GM21737 (cell line): ENCODE results near the gene ADGRL4.
A peak's percentile ranks its signal among the peaks of the same experiment; 100 is the strongest.
"Not testable (repeated sequence)": the region's sequence is repeated elsewhere in the genome, so short reads cannot be mapped to it uniquely, and the experiment has no call there.

Experiments
- ATAC-seq: cut with Tn5 transposase; IDR thresholded peaks from one replicate; pipeline ENCODE4 v1.9.1; 2021; ENCODE audit warnings: mild to moderate bottlenecking, moderate library complexity; ENCODE audit not compliant: unreplicated experiment

Gene ADGRL4

DNA sequence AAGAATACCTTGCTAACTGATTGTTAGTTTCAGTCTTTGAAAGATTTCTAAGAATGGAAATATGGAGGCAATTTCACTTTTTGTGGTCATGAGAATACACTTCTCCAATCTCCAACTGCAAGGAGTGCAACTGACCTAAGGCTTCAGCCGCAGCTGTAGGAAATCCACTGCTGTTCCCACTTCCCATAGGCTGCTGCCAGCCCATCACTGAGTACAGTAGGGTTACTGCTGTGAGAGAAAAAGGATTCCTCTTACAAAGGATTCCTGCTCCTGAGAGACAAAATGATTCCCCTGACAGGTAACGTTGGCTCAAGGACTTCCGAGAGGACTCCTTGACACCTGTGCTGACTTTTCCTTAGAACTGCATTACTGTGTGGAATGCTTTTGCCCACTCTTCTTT is 87.4 kb downstream of the ADGRL4 start:
- no peak for ATAC-seq

DNA sequence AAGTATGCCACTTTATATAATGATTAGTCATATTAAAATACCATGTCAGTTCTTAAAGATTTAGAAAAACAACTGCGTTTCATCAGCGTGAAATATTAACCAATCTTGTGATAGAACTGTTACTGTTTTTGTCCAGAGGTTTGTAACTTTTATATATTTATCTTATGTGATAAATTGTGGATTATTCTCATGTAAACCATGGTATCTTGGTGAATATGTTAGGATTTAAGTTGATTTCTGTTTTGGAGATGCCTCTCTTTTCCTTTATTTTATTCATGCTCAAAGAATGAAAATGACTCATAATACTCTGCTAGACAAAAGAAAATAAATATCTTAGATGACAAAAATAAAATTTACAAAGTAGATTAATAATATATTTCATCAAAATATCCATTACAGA is 88.4 kb downstream of the ADGRL4 start:
- ATAC-seq = no peak

DNA sequence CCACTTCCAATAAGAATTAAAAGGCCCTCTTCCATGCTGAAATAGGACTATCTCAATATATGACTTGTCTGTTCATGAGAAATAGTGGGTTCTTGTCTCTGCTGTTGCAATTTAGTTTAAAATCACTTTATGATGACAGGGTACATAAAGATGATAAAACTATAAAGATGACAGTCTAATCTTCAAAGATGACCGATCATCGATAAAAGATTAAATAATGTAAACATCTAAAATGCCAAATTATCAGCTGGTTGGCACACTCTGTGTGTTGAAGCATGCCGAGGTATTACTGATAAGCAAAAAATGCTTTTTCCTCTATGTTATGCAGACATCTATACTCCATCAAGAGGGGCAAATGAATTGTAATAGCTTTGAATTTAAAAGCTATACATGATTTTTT is 89.5 kb downstream of the ADGRL4 start:
- no peak for ATAC-seq

DNA sequence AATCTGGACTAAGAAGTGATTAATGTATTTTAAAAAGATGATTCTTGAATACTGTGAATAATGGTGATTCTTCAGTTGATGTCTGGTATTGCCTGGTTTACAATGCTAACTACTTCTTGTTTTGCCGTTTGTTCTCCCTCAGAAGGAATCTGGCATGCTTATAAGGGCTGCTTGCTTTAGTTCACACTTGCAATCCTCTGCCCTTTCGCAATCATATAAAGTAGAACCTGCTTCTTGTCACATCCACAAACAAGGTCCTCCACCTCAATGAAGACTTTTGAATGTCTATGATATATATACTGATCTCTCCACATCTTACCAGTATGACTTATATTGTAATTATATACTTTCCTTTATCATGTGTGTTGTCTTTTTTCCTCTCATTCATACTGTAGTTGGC is 92.6 kb downstream of the ADGRL4 start:
- no peak for ATAC-seq

DNA sequence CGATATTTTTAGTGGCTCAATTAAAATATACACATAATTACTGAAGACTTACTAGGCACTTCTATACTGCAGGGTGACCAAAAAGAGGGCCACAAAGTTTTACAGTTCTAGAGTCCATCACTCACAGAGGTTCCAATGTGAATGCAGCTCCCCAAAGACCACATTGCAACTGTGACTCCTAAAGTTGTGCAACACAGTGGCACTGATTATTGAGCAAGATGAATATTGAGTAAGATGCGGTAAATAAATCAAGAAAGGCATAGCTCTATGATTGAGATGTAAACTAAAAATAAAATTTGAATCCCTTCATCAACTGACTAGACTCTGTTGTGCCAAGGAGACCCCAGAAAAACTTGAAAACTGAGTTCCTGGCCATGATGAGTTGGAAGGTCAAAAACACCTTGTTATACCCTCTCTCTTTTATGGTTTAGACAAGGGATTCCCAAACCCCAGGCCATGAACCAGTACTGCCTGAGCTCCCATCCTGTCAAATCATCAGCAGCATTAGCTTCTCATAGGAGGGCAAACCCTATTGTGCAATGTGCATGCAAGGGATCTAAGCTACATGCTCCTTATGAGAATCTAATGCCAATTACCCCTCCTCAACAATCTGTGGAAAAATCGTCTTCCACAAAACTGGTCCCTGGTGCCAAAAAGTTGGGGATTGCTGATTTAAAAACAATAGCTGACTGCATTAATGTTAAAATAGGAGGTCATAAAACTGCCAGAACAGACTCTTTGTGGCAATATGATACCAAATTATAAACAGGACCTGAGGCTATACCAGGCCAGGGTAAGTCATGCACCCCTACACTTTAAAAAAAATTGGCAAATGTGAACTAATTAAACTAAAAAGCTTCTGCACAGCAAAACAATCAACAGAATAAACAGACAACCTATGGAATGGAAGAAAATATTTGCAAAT is 94.3 kb downstream of the ADGRL4 start:
- ATAC-seq = no peak

DNA sequence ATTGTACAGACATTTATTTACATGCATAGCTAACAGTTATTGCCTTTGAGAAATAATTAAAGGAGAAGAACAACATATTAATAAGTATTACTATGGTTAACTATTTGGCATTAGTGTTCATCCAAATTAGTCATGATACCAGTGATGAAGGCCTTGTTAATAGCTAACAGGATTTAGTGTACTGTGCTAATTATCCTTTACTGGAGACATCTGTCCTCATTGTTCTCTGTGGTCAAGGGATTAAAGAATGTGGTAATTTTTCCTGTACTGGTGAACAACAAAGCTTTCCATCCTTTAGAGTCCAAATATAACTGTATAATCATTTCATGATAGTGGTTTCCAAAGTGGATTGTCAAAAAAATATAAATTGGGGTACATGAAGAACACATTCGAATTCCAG is 103.9 kb downstream of the ADGRL4 start:
- no peak for ATAC-seq

DNA sequence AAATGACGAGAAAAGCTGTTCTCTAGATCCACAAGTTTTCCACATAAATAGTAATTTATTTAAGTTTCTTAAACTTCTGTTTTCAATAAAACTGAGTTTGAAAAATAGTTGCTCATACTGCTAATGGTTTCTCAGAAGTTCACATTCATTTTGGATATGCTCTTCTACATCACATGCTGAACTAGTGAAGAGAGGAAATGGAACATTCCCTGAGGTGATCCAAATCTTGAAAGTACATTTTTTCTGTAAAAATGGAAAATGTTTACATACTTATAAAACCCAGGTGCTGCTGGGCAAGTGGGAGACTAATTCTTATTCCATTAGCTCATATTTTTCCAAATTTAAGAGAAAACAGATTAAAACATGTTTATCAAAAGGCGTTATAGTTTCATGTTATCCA is 111.7 kb downstream of the ADGRL4 start:
- ATAC-seq = no peak

DNA sequence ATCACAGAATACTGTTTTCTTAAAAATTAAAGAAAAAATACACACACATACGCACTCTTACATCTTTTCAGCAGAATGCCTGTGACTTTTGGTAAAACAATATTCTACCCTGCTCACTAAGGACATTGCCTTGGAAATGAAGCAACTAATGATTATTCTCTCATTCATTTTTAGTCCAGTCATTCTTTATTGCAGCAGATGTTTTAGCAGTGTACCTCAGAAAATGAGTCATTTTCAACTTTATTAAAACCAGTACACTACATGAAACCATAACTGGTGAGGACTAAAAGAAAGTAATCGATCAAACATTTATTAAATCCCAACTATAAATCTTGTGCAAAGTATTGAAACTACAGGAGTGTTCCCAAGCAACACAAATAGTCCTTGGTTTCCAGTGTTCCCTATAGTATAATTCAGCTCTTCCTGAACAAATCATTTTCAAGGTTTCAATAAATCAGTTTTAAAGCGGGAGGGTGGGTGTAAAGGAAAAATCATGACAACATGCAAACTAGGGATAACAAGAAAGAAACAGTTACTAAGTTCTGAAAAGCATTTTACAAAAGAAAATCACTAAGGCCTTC is 114.2 kb downstream of the ADGRL4 start:
- no peak for ATAC-seq

DNA sequence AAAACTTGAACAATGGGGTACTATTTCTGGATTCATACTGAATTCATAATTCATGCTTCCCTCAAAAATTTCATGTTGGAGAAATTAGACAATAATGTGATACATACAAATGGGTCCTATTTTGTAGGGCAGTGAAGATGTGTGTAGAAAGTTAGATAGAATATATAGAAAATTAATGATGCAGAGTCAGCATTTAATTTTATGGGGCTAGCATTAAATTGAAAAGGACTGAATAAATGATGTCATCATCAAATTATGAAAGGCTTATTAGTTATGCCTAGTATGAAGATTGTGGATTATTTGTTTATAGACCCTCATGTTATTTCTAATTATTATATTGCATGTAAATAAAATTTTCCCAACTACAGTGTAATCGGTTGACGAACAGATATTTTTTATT is 119.1 kb downstream of the ADGRL4 start:
- no peak for ATAC-seq

DNA sequence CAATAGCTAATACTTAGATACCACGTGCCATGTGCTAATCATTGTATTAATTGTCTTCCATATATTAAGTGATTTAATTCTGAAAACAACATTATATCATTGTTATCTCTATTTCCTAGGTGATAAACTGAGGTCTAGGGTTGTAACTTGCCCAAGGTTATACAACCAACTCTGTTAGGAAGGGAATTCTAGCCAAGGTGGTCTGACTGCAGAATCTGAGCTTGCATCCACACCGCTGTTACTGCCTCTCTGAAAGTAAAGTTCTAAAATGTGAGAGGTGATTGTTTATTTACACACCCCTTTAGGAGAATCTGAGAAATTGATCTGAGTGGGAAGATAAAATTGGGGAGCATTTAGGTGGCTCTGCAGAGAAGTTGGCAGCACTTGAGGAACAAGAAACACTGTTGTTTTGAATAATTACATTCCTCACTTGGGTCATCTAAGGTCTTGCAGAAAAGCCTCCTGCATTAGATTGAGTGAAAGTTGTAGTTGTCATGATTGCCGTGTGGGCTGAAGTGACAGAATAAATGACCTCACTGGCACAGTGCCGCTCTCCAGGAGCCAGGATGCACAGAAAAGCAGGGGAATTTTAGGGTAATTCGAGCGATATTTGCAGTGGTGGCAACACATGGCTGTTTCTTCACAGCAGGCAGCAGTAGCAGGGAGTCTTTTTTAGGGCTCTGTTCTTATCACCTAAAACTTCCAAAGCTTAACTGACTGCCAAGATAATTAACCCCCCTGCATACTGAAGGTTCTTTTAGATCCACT is 121.7 kb downstream of the ADGRL4 start:
- no peak for ATAC-seq

DNA sequence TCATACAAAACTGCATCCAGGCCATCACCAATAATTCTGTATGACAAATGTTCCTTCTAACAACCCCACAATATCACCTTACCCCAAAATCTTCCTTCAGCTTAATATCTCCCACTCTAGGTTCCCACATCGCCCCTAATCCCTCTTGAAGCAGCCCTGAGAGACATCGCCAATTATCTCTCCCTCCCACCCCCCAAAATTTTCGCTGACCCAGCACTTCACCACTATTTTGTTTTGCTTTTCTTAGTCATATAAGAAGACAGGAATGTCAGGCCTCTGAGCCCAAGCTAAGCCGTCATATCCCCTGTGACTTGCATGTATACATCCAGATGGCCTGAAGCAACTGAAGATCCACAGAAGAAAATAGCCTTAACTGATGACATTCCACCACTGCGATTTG is 126.3 kb downstream of the ADGRL4 start:
- ATAC-seq = no peak

DNA sequence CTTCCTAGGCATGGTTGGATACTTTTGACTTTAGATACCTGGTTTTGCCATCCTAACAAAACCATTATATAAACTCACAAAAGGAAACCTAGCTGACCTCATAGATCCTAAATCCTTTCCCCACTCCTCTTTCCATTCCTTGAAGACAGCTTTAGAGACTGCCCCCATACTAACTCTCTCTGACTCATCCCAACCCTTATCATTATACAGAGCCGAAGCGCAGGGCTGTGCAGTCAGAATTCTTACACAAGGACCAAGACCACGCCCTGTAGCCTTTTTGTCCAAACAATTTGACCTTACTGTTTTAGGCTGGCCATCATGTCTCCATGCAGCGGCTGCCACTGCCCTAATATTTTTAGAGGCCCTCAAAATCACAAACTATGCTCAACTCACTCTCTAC is 130.5 kb downstream of the ADGRL4 start:
- not testable (repeated sequence) for ATAC-seq

DNA sequence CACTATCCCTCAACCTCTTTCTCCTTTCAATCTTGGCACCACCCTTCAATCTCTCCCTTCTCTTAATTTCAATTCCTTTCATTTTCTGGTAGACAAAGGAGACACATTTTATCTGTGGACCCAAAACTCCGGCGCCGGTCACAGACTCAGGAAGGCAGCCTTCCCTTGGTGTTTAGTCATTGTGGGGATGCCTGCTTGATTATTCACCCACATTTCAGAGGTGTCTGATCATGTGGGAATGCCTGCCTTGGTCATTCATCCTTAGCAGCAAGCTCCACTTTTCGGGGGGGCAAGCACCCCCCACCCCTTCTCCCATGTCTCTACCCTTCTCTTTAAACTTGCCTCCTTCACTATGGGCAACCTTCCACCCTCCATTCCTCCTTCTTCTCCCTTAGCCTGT is 133.7 kb downstream of the ADGRL4 start:
- not testable (repeated sequence) for ATAC-seq

DNA sequence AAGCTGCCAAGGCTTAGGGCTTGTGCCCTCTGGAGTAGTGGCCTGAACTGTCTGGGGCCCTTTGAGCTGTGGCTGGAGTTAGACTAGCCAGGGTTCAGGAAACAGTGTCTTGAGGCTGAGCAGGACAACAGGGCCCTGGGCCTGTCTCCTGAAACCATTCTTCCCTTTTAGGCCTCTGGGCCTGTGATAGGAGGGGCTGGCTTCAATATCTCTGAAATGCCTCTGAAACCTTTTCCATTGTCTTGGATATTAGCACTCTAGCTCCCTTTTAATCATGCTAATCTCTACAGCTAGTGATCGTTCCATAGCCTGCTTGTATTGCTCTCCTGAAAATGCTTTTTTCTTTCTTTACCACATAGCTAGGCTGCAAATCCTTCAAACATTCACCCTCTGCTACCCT is 135.3 kb downstream of the ADGRL4 start:
- no peak for ATAC-seq

DNA sequence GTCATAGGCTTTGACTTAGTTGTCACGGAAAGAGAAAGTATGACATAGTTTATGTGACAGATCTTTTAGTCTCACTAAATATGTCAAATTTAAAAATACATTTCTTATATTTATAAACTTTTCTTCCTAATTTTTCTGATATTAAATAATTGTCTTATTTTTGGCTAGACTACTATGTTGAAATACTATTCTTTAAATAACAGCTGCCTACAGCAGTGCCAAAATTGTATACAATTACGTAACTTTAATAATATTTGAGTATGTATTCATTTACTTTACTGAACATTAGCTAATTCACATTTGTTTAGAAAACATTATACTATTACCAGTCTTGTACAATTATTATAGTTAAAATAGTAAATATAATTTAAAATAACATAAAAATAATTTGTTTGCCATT is 137.4 kb downstream of the ADGRL4 start:
- ATAC-seq = no peak

DNA sequence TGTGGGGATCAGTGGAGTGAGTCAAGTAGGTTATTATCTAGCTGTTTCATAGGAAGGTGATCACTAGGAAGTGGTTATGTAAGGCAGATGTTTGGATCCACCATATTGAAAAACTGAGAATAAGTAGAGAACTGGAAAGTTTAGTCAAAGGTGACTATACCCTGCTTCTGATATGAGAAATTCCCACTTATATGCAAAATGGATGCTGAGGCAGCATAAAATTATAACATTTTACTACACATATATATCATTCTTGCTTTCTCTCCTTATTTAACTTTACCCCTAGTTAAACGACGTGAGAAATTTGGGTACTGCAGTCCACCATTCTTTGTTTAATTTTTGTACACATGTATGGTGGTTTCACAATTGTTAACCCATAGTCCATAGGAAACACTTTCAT is 142.4 kb downstream of the ADGRL4 start:
- no peak for ATAC-seq

DNA sequence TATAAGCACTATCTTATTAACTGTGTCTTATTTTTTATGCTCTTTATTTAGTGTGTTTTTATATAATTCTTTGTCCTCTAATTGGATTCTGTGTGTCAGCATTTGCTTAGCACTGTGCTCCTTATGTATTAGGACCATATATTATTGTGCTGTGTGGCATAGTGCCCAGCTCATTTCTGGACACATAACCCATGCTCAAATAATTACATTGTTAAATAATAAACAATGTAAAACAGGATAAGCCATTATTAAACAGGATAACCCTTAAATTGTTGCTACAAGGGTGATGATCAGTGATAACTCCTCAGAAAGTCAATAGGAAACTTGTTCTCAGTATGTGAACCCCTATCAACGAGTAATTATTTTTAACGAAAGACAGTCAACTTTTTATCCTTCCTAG is 150.4 kb downstream of the ADGRL4 start:
- no peak for ATAC-seq

DNA sequence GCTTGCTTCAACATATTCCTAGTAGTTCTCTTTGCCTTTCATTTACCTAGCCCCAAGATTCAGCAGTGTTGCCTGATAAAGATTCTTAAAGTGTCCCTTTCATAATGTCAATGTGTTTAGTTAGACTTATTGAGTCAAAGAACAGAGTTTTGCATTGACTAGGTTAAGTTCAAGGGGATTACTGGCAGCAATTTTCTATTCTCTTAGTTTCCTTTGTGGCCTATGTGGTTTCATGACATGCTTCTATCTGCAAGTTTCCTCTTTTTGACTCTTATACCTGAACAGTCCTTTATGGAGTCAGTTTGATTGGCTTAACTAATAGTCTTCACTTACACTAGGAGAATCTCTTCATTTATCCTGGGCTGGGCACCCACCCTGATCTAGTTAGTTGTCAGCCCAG is 151.3 kb downstream of the ADGRL4 start:
- ATAC-seq = peak; percentile 92

DNA sequence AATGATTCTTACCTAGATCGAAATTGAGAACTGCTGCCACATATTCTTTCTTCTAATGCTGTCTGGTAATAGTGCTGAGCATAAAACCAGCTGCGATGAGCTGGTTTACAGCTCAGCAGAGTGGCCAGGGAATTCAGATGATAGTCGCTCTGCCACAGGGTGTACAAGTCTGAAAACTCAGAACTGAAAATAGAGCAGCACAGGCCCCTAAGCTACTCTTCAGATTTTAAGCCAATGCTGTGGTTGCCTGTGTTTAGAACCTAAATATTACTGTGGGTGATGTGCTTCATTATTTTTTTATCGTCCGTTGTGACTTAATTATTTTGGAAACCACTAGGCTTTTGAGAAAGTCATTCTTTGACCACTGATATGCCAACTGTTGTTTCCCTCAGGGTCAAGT is 152.0 kb downstream of the ADGRL4 start:
- ATAC-seq = no peak

DNA sequence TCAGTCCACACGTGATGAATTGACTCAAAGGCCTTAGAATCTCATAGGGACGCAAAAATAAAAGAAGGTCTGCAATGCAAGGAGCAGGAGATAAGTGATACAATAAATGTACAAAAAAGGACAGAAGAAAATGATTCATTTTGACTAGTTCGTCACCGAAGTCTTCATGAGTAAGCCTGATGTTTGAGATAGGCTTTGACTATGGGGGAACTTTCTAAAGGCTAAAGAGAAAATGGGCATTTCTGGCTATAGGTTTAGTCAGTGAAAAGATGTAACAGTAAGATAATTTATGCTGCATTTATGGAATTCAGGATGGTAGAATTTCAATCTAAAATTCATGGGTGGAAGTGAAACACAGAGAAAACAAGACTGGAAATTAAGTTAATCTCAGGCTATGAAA is 163.0 kb downstream of the ADGRL4 start:
- no peak for ATAC-seq

DNA sequence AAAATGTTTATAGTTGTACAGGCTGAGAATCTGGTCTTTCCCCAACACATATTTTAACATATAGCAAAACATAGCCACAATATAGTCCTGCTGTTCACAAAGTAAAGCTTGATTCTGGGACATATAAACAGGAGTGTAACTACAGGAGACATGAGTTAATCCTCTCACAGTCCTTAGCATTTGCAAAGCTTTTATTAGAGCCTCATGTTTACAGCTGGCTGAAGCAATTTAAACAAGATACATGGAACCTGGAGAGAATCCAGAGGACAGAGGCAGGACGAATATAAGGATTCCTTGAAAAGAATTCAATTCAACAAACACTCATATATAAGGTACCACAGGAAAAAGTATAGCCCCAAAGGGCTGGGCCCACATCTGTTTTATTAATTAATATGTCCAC is 163.4 kb downstream of the ADGRL4 start:
- ATAC-seq = no peak
